Aorta (tissue), 5 donors: Measurements from ENCODE around the gene AASDH. TPM values are rescaled to one million over a fixed set of nuclear protein-coding genes. Genes with fewer than 3 reads are reported as not detected.

Experiments
- ATAC-seq: fragments of 200-7000 bp; cut with Tn5 transposase; one replicate; pipeline ENCODE4 v1.9.1; 2022; ENCODE audit warnings: moderate library complexity; ENCODE audit not compliant: low FRiP score
- DNase-seq, 2 donors: peaks; one replicate each; pipeline ENCODE4 v3.0.0-alpha.2; 2020
- H3K27ac ChIP-seq, 2 donors: one replicate each; pipeline ENCODE4 v1.5.1; 2013; ENCODE audit warnings: low read length in 2 of 2, mild to moderate bottlenecking in 2 of 2, moderate library complexity in 2 of 2, control low read depth in 1 of 2, inconsistent platforms in 1 of 2, low read depth in 1 of 2
- H3K27me3 ChIP-seq, 2 donors: one replicate each; pipeline ENCODE4 v1.6.1; 2013; ENCODE audit warnings: control low read depth in 1 of 2, low read length in 1 of 2, mild to moderate bottlenecking in 1 of 2, moderate library complexity in 1 of 2; ENCODE audit not compliant: insufficient read depth in 2 of 2, control insufficient read depth in 1 of 2
- H3K36me3 ChIP-seq, 2 donors: one replicate each; pipeline ENCODE4 v1.6.1; 2013; ENCODE audit warnings: control low read depth in 1 of 2, low read length in 1 of 2, mild to moderate bottlenecking in 1 of 2; ENCODE audit not compliant: insufficient read depth in 2 of 2, control insufficient read depth in 1 of 2
- H3K4me1 ChIP-seq, 2 donors: one replicate each; pipeline ENCODE4 v1.6.1; 2013; ENCODE audit warnings: low read length in 2 of 2, control low read depth in 1 of 2, mild to moderate bottlenecking in 1 of 2, moderate library complexity in 1 of 2; ENCODE audit not compliant: insufficient read depth in 2 of 2, control insufficient read depth in 1 of 2
- H3K4me3 ChIP-seq, 2 donors: one replicate each; pipeline ENCODE4 v1.5.1; 2013; ENCODE audit warnings: low read length in 2 of 2, control low read depth in 1 of 2, mild to moderate bottlenecking in 1 of 2
- H3K9me3 ChIP-seq: one replicate; pipeline ENCODE4 v1.6.1; 2013; ENCODE audit warnings: mild to moderate bottlenecking, low read length; ENCODE audit not compliant: control insufficient read depth
- WGBS, 2 donors: extraction: QIAGEN DNeasy Blood & Tissue Kit; methylation state at CpG; one replicate each; pipeline ENCODE4 v1.1.7; 2013; 5-methylcytosine and 5-hydroxymethylcytosine counted together
- intact Hi-C, 2 donors: fragments of 100-400 bp; cut with DNase I; formaldehyde crosslinking; loops; one replicate each; pipeline versions ENCODE4 v1.14.2 to v1.15.0; 2022
- polyA plus RNA-seq, 2 donors: library from polyadenylated mRNA; stranded (reverse); fragments of 200-250 nt; gene quantifications; one replicate each; pipeline ENCODE4 v1.2.3, GENCODE V29; 2013
- total RNA-seq, 2 donors: library from RNA; stranded (reverse); fragmentation: NEBNext Ultra II Directional; extraction: Animal tissue kit (Norgen Biotek cat#: 25700); gene quantifications; one replicate each; pipeline ENCODE4 v1.2.1, GENCODE V29; 2021
- donor health status: healthy with polysubstance abuse.
- donor health status: Bipolar disorder and iron deficiency.
- donor health status: DM: no; HTN: no; CAD: no.
- donor health status: DM: no; HTN: no; CAD: no.
- donor health status: DM: yes; HTN: yes; CAD: no.

Gene AASDH
- total and polyA plus RNA-seq, 4 donors = 3.6 to 12.2 (median 6.6) TPM

DNA sequence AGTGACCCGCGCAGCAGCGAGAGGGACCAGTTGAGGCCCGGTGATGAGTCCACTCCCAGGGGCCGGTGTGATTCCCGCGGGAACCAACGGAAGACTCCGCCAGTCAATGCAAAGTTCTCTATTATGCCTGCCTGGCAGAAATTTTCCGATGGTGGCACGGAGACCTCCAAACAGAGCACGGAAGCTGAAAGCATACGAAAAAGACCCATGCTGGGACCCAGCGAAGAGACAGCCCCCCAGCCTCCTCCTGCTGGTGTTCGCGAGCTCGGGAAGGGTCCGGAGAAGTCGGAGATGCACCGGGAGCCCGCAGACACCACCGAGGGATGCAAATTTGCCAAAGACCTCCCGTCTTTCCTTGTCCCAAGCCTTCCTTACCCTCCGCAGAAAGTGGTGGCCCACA lies 71.7 kb downstream of the AASDH start:
- intact Hi-C loops = no loop called here
- 93 to 97% methylated on average over 24 of the region's 24 CpGs for WGBS, 2 donors
- no peak overlapping the region for H3K4me3 ChIP-seq
- H3K27ac ChIP-seq = no peak overlapping the region
- no peaks in the 10 kb centered on the region for H3K27me3 ChIP-seq
- no peaks in the 10 kb centered on the region for H3K4me1 ChIP-seq
- ATAC-seq (no peak), DNase-seq (no peak)
- H3K36me3 ChIP-seq = no peaks in the 10 kb centered on the region
- H3K9me3 ChIP-seq = no peaks in the 10 kb centered on the region

DNA sequence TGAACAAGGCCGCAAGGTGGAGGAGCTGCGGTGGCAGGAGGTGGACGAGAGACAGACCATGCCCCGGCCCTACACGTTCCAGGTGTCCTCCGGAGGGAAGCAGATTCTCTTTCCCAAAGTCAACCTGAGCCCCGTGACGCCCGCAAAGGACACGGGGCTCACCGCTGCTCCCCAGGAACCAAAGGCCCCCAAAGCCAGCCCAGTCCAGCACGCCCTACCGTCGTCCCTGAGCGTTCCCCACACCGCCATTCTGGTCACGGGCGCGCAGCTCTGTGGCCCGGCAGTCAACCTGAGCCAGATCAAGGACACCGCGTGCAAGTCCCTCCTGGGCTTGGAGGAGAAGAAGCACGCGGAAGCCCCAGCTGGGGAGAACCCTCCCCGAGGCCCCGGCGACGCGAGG lies 72.2 kb downstream of the AASDH start:
- Histone ChIP-seq H3K9me3 (no peaks in the 10 kb centered on the region), H3K27ac (no peak overlapping the region), H3K27me3 (no peaks in the 10 kb centered on the region), H3K36me3 (no peaks in the 10 kb centered on the region), H3K4me1 (no peaks in the 10 kb centered on the region), H3K4me3 (no peak overlapping the region)
- intact Hi-C loops = no loop called here
- 97 to 98% methylated on average over 29 of the region's 29 CpGs for WGBS, 2 donors
- DNase-seq = no peak
- ATAC-seq = no peak

DNA sequence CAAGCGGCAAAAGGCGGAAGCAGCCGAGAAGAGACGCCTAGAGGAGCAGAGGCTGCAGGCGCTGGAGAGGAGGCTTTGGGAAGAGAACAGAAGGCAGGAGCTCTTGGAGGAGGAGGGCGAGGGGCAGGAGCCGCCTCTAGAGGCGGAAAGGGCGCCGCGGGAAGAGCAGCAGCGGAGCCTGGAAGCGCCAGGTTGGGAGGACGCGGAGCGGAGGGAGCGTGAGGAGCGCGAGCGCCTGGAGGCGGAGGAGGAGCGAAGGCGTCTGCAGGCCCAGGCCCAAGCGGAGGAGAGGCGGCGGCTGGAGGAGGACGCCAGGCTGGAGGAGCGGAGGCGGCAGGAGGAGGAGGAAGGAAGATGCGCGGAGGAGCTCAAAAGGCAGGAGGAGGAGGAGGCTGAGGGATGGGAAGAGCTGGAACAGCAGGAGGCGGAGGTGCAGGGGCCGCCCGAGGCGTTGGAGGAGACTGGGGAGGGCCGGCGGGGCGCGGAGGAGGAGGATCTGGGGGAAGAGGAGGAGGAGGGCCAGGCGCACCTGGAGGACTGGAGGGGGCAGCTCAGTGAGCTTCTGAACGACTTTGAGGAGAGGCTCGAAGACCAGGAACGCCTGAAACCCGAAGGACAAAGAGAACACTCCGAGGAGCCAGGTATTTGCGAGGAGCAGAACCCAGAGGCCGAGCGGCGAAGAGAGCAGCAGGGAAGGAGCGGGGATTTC lies 72.9 kb downstream of the AASDH start:
- ATAC-seq (no peak), DNase-seq (no peak)
- Histone ChIP-seq H3K36me3 (no peaks in the 10 kb centered on the region), H3K4me1 (no peaks in the 10 kb centered on the region), H3K4me3 (no peak overlapping the region), H3K9me3 (no peaks in the 10 kb centered on the region), H3K27ac (no peak overlapping the region), H3K27me3 (no peaks in the 10 kb centered on the region)
- intact Hi-C loops = no loop called here
- WGBS, 2 donors = 97% methylated on average over 50 of the region's 50 CpGs

DNA sequence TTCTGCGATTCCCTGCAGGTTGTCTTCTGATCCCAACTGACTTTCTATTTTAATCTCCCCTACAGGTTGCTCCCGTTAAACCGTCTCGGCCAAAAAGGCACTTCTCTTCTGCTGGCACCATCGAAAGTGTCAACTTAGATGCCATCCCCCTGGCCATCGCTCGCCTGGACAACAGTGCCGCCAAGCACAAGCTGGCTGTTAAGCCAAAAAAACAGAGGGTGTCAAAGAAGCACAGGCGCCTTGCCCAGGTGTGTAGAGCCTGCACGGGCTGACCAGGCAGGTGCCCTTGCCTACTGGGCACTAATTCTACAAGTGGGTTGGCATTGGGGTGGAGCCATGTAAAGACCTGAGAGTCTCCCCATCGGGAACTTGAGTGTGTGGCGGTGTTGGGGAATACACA lies 74.2 kb downstream of the AASDH start:
- no peaks in the 10 kb centered on the region for H3K27me3 ChIP-seq
- intact Hi-C loops = no loop called here
- H3K9me3 ChIP-seq = no peaks in the 10 kb centered on the region
- 97 to 98% methylated on average over 12 of the region's 12 CpGs for WGBS, 2 donors
- no peaks in the 10 kb centered on the region for H3K4me1 ChIP-seq
- ATAC-seq = no peak
- no peaks in the 10 kb centered on the region for H3K36me3 ChIP-seq
- no peak for DNase-seq
- no peak overlapping the region for H3K4me3 ChIP-seq
- no peak overlapping the region for H3K27ac ChIP-seq

DNA sequence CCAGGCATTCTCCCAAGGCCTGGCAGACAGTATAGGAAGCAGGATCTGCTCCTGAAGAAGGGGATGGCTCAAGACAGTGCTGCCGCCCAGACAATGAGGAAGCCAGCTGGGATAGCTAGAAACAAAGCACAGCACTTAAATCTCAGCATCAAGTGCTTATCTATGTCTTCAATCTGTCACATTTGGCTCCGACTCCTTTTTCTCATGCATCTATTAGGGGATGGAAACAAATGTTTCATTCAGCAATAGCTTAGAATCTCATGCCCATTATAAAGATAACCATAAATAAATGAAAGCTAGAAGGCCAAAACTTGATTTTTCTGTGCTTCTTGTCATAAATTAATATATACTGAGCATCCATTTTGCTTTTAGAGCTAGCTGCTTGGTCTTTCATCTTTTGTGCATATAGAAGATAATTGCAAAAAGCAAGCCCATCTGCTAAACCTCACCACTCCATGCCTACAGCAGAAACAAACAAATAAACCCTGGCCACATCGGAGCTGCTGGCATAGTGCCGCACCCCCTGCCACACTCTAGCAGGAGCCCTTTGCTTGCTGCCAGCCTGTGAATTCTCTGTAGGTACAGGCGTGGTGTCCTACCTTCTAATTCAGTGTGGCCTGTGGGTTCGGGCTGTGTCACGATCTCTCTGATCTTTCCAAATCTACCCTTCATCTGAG lies 75.9 kb downstream of the AASDH start:
- intact Hi-C loops = no loop called here
- Histone ChIP-seq H3K27me3 (no peaks in the 10 kb centered on the region), H3K9me3 (no peaks in the 10 kb centered on the region), H3K4me1 (no peaks in the 10 kb centered on the region), H3K27ac (no peak overlapping the region), H3K4me3 (no peak overlapping the region), H3K36me3 (no peaks in the 10 kb centered on the region)
- WGBS, 2 donors = 87 to 88% methylated on average over 7 of the region's 7 CpGs
- no peak for DNase-seq
- no peak for ATAC-seq

DNA sequence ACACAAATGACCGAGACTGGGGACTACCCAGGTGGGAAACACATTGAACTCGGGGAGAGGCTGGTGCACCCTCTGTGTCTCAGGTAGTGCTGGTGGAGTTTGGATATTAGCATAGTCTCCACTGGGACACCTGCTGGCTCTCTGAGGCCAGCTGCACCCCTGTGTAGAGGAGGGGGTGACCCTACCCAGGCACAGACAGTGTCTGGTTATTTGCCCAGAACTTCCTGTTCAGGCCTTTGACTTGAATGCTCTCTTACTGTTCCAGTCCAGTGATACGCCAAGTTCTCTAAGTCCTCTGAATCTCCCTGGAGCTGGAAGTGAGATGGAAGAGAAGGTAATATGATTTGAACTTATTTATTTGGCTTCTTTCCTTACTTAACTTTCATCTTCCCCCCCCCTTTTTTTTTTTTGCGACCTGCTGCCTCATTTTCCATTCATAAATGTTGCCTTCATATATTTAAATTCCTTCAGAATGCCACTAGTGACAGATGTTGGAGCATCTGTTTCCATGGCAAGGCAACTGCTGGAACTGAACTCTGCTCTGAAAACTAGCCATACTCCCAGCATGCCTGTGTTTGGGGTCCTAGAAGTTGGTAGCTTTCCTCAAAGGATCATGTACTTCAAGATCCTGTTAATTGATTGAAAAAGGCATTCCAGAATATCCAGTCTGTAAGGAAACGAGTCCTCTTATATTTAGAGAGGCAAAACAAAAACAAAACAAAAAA lies 76.7 kb downstream of the AASDH start:
- Histone ChIP-seq H3K27me3 (no peaks in the 10 kb centered on the region), H3K9me3 (no peaks in the 10 kb centered on the region), H3K36me3 (no peaks in the 10 kb centered on the region), H3K4me1 (no peaks in the 10 kb centered on the region), H3K27ac (no peak overlapping the region), H3K4me3 (no peak overlapping the region)
- 89 to 90% methylated on average over 5 of the region's 5 CpGs for WGBS, 2 donors
- DNase-seq = no peak
- intact Hi-C loops = no loop called here
- ATAC-seq = no peak

DNA sequence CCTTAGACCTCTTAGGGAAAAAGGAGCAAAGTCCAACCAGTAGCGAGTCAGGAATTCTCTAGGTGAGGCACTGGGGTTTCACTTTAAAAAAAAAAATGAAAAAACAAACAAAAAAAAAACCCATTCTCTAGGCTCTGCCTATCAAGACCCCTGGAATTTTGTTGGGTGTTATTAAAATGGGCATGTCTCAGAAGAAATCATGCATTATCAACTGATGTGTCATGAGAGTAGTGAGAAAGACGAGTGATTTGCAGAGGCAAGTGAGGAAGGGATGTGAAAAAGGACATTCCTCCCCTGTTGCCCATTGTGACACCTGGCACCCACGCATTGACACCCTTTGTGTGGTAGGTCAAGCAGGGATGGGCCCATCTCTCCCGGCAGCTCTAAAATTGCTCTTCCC lies 78.9 kb downstream of the AASDH start:
- DNase-seq = no peak
- Histone ChIP-seq H3K27ac (no peak overlapping the region), H3K36me3 (no peaks in the 10 kb centered on the region), H3K9me3 (no peaks in the 10 kb centered on the region), H3K4me1 (no peaks in the 10 kb centered on the region), H3K27me3 (no peaks in the 10 kb centered on the region), H3K4me3 (no peak overlapping the region)
- no peak for ATAC-seq
- WGBS, 2 donors = 93% methylated on average over 4 of the region's 4 CpGs
- intact Hi-C loops = loop anchor here in 1 of 2 donors (10.0 kb wide), 1 partner anchor 364 kb away; the partner anchor contains the start of gene CEP135

DNA sequence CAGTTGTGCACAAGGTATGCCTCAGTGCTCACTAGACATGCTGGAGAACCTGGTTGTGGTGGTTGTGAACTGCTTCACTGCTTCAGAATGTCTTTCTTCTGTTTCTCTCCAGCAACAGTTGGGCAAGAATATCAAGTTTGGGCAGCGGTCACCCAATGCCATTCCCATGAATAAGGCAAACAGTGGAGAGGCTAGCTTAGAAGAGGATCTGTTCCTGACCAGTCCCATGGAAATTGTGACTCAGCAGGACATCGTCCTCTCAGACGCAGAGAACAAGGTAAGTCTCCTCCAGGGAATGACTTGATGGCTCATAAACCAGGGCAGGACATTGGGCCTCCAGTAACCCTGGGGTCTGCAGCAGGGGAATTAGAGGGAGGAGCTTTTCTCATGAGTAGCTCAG lies 79.9 kb downstream of the AASDH start:
- Histone ChIP-seq H3K4me1 (no peaks in the 10 kb centered on the region), H3K36me3 (no peaks in the 10 kb centered on the region), H3K27ac (no peak overlapping the region), H3K9me3 (no peaks in the 10 kb centered on the region), H3K27me3 (no peaks in the 10 kb centered on the region), H3K4me3 (no peak overlapping the region)
- intact Hi-C loops = loop anchor here in 1 of 2 donors (10.0 kb wide), 1 partner anchor 363 kb away; the partner anchor contains the start of gene CEP135
- DNase-seq = no peak
- no peak for ATAC-seq
- 86 to 88% methylated on average over 3 of the region's 3 CpGs for WGBS, 2 donors
